Vein endothelial cell (primary cell): ENCODE measurements around the gene SSH3. TPM values are rescaled to one million over a fixed set of nuclear protein-coding genes. Genes with fewer than 3 reads are reported as not detected.

Experiments
- small RNA-seq: library from RNA; depleted of rRNA; stranded (forward); fragments of <200 nt; gene quantifications from one replicate; pipeline ENCODE3, GENCODE V24; 2012
- total RNA-seq: library from RNA; depleted of rRNA; stranded (reverse); fragments of >200 nt; gene quantifications from 2 replicates; pipeline ENCODE4 v1.2.3, GENCODE V29; 2012

Gene SSH3
- total RNA-seq = 11.4 and 12.1 TPM in 2 replicates

GRCh38 chr11:67303132-67303834 lies at the start of gene SSH3:
TSS of gene SSH3 (plus strand) at chr11:67303530. CDS start at chr11:67303626, 96 bp downstream.

GRCh38 chr11:67266449-67267187 lies 36.7 kb upstream of the SSH3 start, which contains the start of gene GRK2:
TSS of gene GRK2 (plus strand) at chr11:67266473. CDS start at chr11:67266700, 227 bp downstream.

GRCh38 chr11:67289226-67289650 lies 14.1 kb upstream of the SSH3 start, which contains the start of gene ANKRD13D:
TSS of gene ANKRD13D (plus strand) at chr11:67289303. CDS start at chr11:67289461, 158 bp downstream.

GRCh38 chr11:67353317-67354074 lies 50.2 kb downstream of the SSH3 start, which contains the start of gene POLD4:
TSS of gene POLD4 (minus strand) at chr11:67353546. CDS start at chr11:67353399, 147 bp downstream.

Small RNAs within 50 kb of the gene (small RNA-seq; reads per million reads assigned to genes)
- not detected for gene RN7SKP239

Other genes starting within 250 kb of the SSH3 start
- gene RHOD, start 246.7 kb upstream of the SSH3 start, total RNA-seq = 13.4 and 13.9 TPM in 2 replicates
- gene KDM2A, start 184.3 kb upstream of the SSH3 start, total RNA-seq = 60.1 and 61.1 TPM in 2 replicates
- 40.5 and 46.1 TPM in 2 replicates for gene GRK2, start 37.1 kb upstream of the SSH3 start, total RNA-seq
- 25.5 and 38.4 TPM in 2 replicates for gene ANKRD13D, start 14.2 kb upstream of the SSH3 start, total RNA-seq
- 53.0 and 75.8 TPM in 2 replicates for gene POLD4, start 50.0 kb downstream of the SSH3 start, total RNA-seq
- 4.6 TPM in 2 replicates for gene CLCF1, start 70.1 kb downstream of the SSH3 start, total RNA-seq
- 6.7 and 8.8 TPM in 2 replicates for gene RAD9A, start 88.5 kb downstream of the SSH3 start, total RNA-seq
- 275 and 323 TPM in 2 replicates for gene PPP1CA, start 98.3 kb downstream of the SSH3 start, total RNA-seq
- under 0.01 and 0.19 TPM in 2 replicates for gene TBC1D10C, start 100.6 kb downstream of the SSH3 start, total RNA-seq
- gene CARNS1, start 112.1 kb downstream of the SSH3 start, total RNA-seq = 0.19 and 0.33 TPM in 2 replicates
- gene RPS6KB2, start 125.0 kb downstream of the SSH3 start, total RNA-seq = 43.0 and 44.4 TPM in 2 replicates
- 0.19 and 0.33 TPM in 2 replicates for gene PTPRCAP, start 134.2 kb downstream of the SSH3 start, total RNA-seq
- gene CORO1B, start 139.9 kb downstream of the SSH3 start, total RNA-seq = 139 and 168 TPM in 2 replicates
- gene GPR152, start 149.2 kb downstream of the SSH3 start, total RNA-seq = not detected in 2 replicates
- gene CABP4, start 151.8 kb downstream of the SSH3 start, total RNA-seq = 1.9 and 3.9 TPM in 2 replicates
- gene TMEM134, start 165.7 kb downstream of the SSH3 start, total RNA-seq = 24.7 and 32.0 TPM in 2 replicates
- gene AIP, start 179.5 kb downstream of the SSH3 start, total RNA-seq = 38.9 and 59.1 TPM in 2 replicates
- gene PITPNM1, start 201.8 kb downstream of the SSH3 start, total RNA-seq = 7.3 and 11.4 TPM in 2 replicates
- gene CDK2AP2, start 204.6 kb downstream of the SSH3 start, total RNA-seq = 24.2 and 24.6 TPM in 2 replicates
- gene CABP2, start 219.9 kb downstream of the SSH3 start, total RNA-seq = not detected in 2 replicates